Aorta (tissue), 5 donors: ENCODE data around the gene TLE2. TPM values are rescaled to one million over a fixed set of nuclear protein-coding genes. Genes with fewer than 3 reads are reported as not detected.

Experiments
- ATAC-seq: fragments of 200-7000 bp; cut with Tn5 transposase; one replicate; pipeline ENCODE4 v1.9.1; 2022; ENCODE audit warnings: moderate library complexity; ENCODE audit not compliant: low FRiP score
- DNase-seq, 2 donors: peaks; one replicate each; pipeline ENCODE4 v3.0.0-alpha.2; 2020
- H3K27ac ChIP-seq, 2 donors: one replicate each; pipeline ENCODE4 v1.5.1; 2013; ENCODE audit warnings: low read length in 2 of 2, mild to moderate bottlenecking in 2 of 2, moderate library complexity in 2 of 2, control low read depth in 1 of 2, inconsistent platforms in 1 of 2, low read depth in 1 of 2
- H3K27me3 ChIP-seq, 2 donors: one replicate each; pipeline ENCODE4 v1.6.1; 2013; ENCODE audit warnings: control low read depth in 1 of 2, low read length in 1 of 2, mild to moderate bottlenecking in 1 of 2, moderate library complexity in 1 of 2; ENCODE audit not compliant: insufficient read depth in 2 of 2, control insufficient read depth in 1 of 2
- H3K36me3 ChIP-seq, 2 donors: one replicate each; pipeline ENCODE4 v1.6.1; 2013; ENCODE audit warnings: control low read depth in 1 of 2, low read length in 1 of 2, mild to moderate bottlenecking in 1 of 2; ENCODE audit not compliant: insufficient read depth in 2 of 2, control insufficient read depth in 1 of 2
- H3K4me1 ChIP-seq, 2 donors: one replicate each; pipeline ENCODE4 v1.6.1; 2013; ENCODE audit warnings: low read length in 2 of 2, control low read depth in 1 of 2, mild to moderate bottlenecking in 1 of 2, moderate library complexity in 1 of 2; ENCODE audit not compliant: insufficient read depth in 2 of 2, control insufficient read depth in 1 of 2
- H3K4me3 ChIP-seq, 2 donors: one replicate each; pipeline ENCODE4 v1.5.1; 2013; ENCODE audit warnings: low read length in 2 of 2, control low read depth in 1 of 2, mild to moderate bottlenecking in 1 of 2
- H3K9me3 ChIP-seq: one replicate; pipeline ENCODE4 v1.6.1; 2013; ENCODE audit warnings: mild to moderate bottlenecking, low read length; ENCODE audit not compliant: control insufficient read depth
- WGBS, 2 donors: extraction: QIAGEN DNeasy Blood & Tissue Kit; methylation state at CpG; one replicate each; pipeline ENCODE4 v1.1.7; 2013; 5-methylcytosine and 5-hydroxymethylcytosine counted together
- intact Hi-C, 2 donors: fragments of 100-400 bp; cut with DNase I; formaldehyde crosslinking; loops; one replicate each; pipeline versions ENCODE4 v1.14.2 to v1.15.0; 2022
- long read RNA-seq, 2 donors: library from polyadenylated mRNA; unstranded; transcript quantifications; one replicate each; pipeline ENCODE4 v2.0.0, GENCODE V29; 2020 to 2021
- polyA plus RNA-seq, 2 donors: library from polyadenylated mRNA; stranded (reverse); fragments of 200-250 nt; gene quantifications; one replicate each; pipeline ENCODE4 v1.2.3, GENCODE V29; 2013
- total RNA-seq, 2 donors: library from RNA; stranded (reverse); fragmentation: NEBNext Ultra II Directional; extraction: Animal tissue kit (Norgen Biotek cat#: 25700); gene quantifications; one replicate each; pipeline ENCODE4 v1.2.1, GENCODE V29; 2021
- donor health status: healthy with polysubstance abuse.
- donor health status: Bipolar disorder and iron deficiency.
- donor health status: DM: no; HTN: no; CAD: no.
- donor health status: DM: no; HTN: no; CAD: no.
- donor health status: DM: yes; HTN: yes; CAD: no.

TLE2 gene
- total RNA-seq (10 to 100 TPM; 32.9 to 54.8 TPM), polyA plus RNA-seq (100 to 1,000 TPM in 1 of 2 donors, 10 to 100 TPM in 1; 32.7 to 127 TPM)
- long read RNA-seq, donor 1, partial matches to known transcripts = 34 of 67 reads
- long read RNA-seq, donor 1, other reads (novel, unspliced or antisense) = 33 of 67 reads
- long read RNA-seq, donor 2, partial matches to known transcripts = 30 of 97 reads
- long read RNA-seq, donor 2, other reads (novel, unspliced or antisense) = 67 of 97 reads

- H3K9me3 ChIP-seq = no peaks in the 10 kb centered on the region
- peak within 1 kb of the TSS; percentile 43 to 82 for H3K4me3 ChIP-seq
- WGBS, 2 donors = 3 to 5% methylated on average over 37 to 85 of the region's 85 CpGs
- DNase-seq = no peak
- H3K27me3 ChIP-seq = no peaks in the 10 kb centered on the region
- intact Hi-C loops = no loop called here
- H3K4me1 ChIP-seq = no peaks in the 10 kb centered on the region
- H3K36me3 ChIP-seq = no peaks in the 10 kb centered on the region
- no peak for ATAC-seq
- no peak within 1 kb of the TSS for H3K27ac ChIP-seq
Measured at GRCh38 chr19:3029065-3029923, at the start of gene TLE2. TLE2 (minus strand) TSS chr19:3029280; CDS start chr19:3028904, 376 bp downstream.

- Histone ChIP-seq H3K36me3 (no peaks in the 10 kb centered on the region), H3K27ac (no peak overlapping the region), H3K4me1 (no peaks in the 10 kb centered on the region), H3K4me3 (no peak overlapping the region), H3K27me3 (no peaks in the 10 kb centered on the region), H3K9me3 (no peaks in the 10 kb centered on the region)
- intact Hi-C loops = loop anchor here (2.0 to 5.0 kb wide), 3 partner anchors 29 to 87 kb away; no protein-coding TSS in a partner anchor
- WGBS, 2 donors = 8 to 9% methylated on average over 35 to 41 of the region's 41 CpGs
- DNase-seq (peak in 1 of 2 donors; percentile 92), ATAC-seq (peak; percentile 89)
Measured at GRCh38 chr19:3075605-3076431, 46.7 kb upstream of the TLE2 start.

GRCh38 chr19:3073931-3074595, 45.0 kb upstream of the TLE2 start:
- Histone ChIP-seq H3K36me3 (no peaks in the 10 kb centered on the region), H3K9me3 (no peaks in the 10 kb centered on the region), H3K4me1 (no peaks in the 10 kb centered on the region), H3K27ac (no peak overlapping the region), H3K27me3 (no peaks in the 10 kb centered on the region), H3K4me3 (no peak overlapping the region)
- DNase-seq (no peak), ATAC-seq (no peak)
- intact Hi-C loops = no loop called here
- 60 to 70% methylated on average over 8 of the region's 8 CpGs for WGBS, 2 donors

GRCh38 chr19:3073159-3073563, 44.1 kb upstream of the TLE2 start:
- no peak overlapping the region for H3K4me3 ChIP-seq
- no peak for ATAC-seq
- DNase-seq = no peak
- intact Hi-C loops = no loop called here
- no peaks in the 10 kb centered on the region for H3K36me3 ChIP-seq
- H3K9me3 ChIP-seq = no peaks in the 10 kb centered on the region
- H3K4me1 ChIP-seq = no peaks in the 10 kb centered on the region
- H3K27ac ChIP-seq = no peak overlapping the region
- no peaks in the 10 kb centered on the region for H3K27me3 ChIP-seq
- 51 to 58% methylated on average over 3 of the region's 3 CpGs for WGBS, 2 donors

- ATAC-seq (no peak), DNase-seq (no peak)
- H3K4me3 ChIP-seq = no peak overlapping the region
- H3K4me1 ChIP-seq = no peaks in the 10 kb centered on the region
- H3K9me3 ChIP-seq = no peaks in the 10 kb centered on the region
- no peaks in the 10 kb centered on the region for H3K27me3 ChIP-seq
- WGBS, 2 donors = 74 to 76% methylated on average over 4 of the region's 4 CpGs
- H3K36me3 ChIP-seq = no peaks in the 10 kb centered on the region
- H3K27ac ChIP-seq = no peak overlapping the region
- intact Hi-C loops = no loop called here
Measured at GRCh38 chr19:3071768-3072167, 42.7 kb upstream of the TLE2 start.

GRCh38 chr19:3068071-3068470, 39.0 kb upstream of the TLE2 start:
- intact Hi-C loops = no loop called here
- Histone ChIP-seq H3K4me1 (no peaks in the 10 kb centered on the region), H3K27me3 (no peaks in the 10 kb centered on the region), H3K9me3 (no peaks in the 10 kb centered on the region), H3K4me3 (no peak overlapping the region), H3K36me3 (no peaks in the 10 kb centered on the region), H3K27ac (no peak overlapping the region)
- ATAC-seq = no peak
- no peak for DNase-seq
- WGBS, 2 donors = 70 to 76% methylated on average over 21 of the region's 21 CpGs

- intact Hi-C loops = no loop called here
- ATAC-seq = no peak
- no peak for DNase-seq
- Histone ChIP-seq H3K4me3 (no peak overlapping the region), H3K36me3 (no peaks in the 10 kb centered on the region), H3K27me3 (no peaks in the 10 kb centered on the region), H3K9me3 (no peaks in the 10 kb centered on the region), H3K27ac (no peak overlapping the region), H3K4me1 (no peaks in the 10 kb centered on the region)
- 90% methylated on average over 9 of the region's 9 CpGs for WGBS, 2 donors
Measured at GRCh38 chr19:3067563-3067962, 38.5 kb upstream of the TLE2 start.

- intact Hi-C loops = no loop called here
- ATAC-seq (no peak), DNase-seq (no peak)
- Histone ChIP-seq H3K9me3 (no peaks in the 10 kb centered on the region), H3K4me1 (no peaks in the 10 kb centered on the region), H3K27me3 (no peaks in the 10 kb centered on the region), H3K27ac (no peak overlapping the region), H3K4me3 (no peak overlapping the region), H3K36me3 (no peaks in the 10 kb centered on the region)
- 94 to 95% methylated on average over 16 of the region's 16 CpGs for WGBS, 2 donors
Measured at GRCh38 chr19:3066482-3067049, 37.5 kb upstream of the TLE2 start.
